NCI-H2029 (cell line): ENCODE results near the gene PAK2.
"Not testable (repeated sequence)": the region's sequence is repeated elsewhere in the genome, so short reads cannot be mapped to it uniquely, and the experiment has no call there.

Experiments
- DNase-seq: peaks from one replicate; lab custom pipeline; 2025; lab: John Stamatoyannopoulos, UW

PAK2 gene

GRCh38 chr3:196739671-196740480, at the start of gene PAK2:
PAK2 (plus strand) TSS chr3:196739857; CDS start chr3:196782647, 42,790 bp downstream.
- peak; percentile 81 for DNase-seq

- no peak for DNase-seq
These were observed 49.6 kb upstream of the PAK2 start for GRCh38 chr3:196689941-196690660.

- DNase-seq = no peak
These were observed 48.3 kb upstream of the PAK2 start for GRCh38 chr3:196691386-196691785.

GRCh38 chr3:196694202-196694638, 45.4 kb upstream of the PAK2 start:
- DNase-seq = no peak

GRCh38 chr3:196694941-196695848, 44.5 kb upstream of the PAK2 start:
- no peak for DNase-seq

GRCh38 chr3:196695849-196696226, 43.8 kb upstream of the PAK2 start:
- DNase-seq = no peak

- DNase-seq = no peak
These were observed 42.4 kb upstream of the PAK2 start for GRCh38 chr3:196697270-196697669.

GRCh38 chr3:196699749-196700148, 39.9 kb upstream of the PAK2 start:
- no peak for DNase-seq

- no peak for DNase-seq
These were observed 38.9 kb upstream of the PAK2 start for GRCh38 chr3:196700801-196701200.

GRCh38 chr3:196706327-196706726, 33.3 kb upstream of the PAK2 start:
- DNase-seq = no peak

GRCh38 chr3:196706731-196707130, 32.9 kb upstream of the PAK2 start:
- no peak for DNase-seq

- no peak for DNase-seq
These were observed 32.1 kb upstream of the PAK2 start for GRCh38 chr3:196707566-196707965.

GRCh38 chr3:196708467-196708866, 31.2 kb upstream of the PAK2 start:
- no peak for DNase-seq

GRCh38 chr3:196711838-196712513, 27.7 kb upstream of the PAK2 start, which contains the start of the genes CEP19 and PIGX:
CEP19 (minus strand) TSS chr3:196712250; CDS start chr3:196708657, 3,593 bp downstream.
PIGX (plus strand) TSS chr3:196712377.
- peak; percentile 68 for DNase-seq

- DNase-seq = no peak
These were observed 26.9 kb upstream of the PAK2 start for GRCh38 chr3:196712514-196713413.

- not testable (repeated sequence) for DNase-seq
These were observed 22.5 kb upstream of the PAK2 start for GRCh38 chr3:196717162-196717561.

GRCh38 chr3:196721097-196721496, 18.6 kb upstream of the PAK2 start:
- no peak for DNase-seq

GRCh38 chr3:196726788-196727675, 12.6 kb upstream of the PAK2 start:
- no peak for DNase-seq

GRCh38 chr3:196735751-196736150, 3.9 kb upstream of the PAK2 start:
- no peak for DNase-seq
